ENCODE results near the gene COL15A1. TPM values are rescaled to one million over a fixed set of nuclear protein-coding genes. Genes with fewer than 3 reads are reported as not detected.

The COL15A1 gene
- total and polyA plus RNA-seq, 5 donors from 2014 or later, result 0.03 to 0.10 (median 0.06) TPM; not detected in 2

DNA sequence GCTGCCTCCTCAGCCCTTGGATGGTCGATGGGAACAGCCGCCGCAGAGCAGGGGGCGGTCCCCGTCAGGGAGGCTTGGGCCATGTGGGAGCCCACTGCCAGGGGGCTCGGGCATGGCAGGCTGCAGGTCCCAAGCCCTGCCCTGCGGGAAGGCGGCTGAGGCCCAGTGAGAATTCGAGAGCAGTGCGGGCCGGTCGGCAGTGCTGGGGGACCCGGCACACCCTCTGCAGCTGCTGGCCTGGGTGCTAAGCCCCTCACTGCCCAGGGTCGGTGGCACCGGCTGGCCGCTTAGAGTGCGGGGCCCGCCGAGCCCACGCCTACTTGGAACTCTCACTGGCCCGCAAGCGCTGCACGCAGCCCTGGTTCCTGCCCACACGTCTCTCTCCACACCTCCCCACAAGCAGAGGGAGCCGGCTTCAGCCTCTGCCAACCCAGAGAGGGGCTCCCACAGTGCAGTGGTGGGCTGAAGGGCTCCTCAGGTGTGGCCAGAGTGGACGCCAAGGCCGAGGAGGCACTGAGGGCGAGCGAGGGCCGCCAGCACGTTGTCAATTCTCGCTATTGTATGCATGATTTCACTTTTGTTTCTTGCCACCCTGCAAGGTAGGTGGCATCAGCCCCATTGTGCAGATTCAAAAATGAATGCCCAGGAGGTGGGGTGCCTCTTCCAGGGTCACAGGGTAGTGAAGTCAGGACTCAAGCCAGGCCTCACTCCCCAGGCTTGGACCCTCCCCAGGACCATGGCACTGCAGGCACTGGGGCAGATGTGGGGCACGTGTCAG, 48.6 kb downstream of the COL15A1 start:
- H3K27ac ChIP-seq (ENCODE audit: insufficient read depth, low read length, poor library complexity, severe bottlenecking), result no peak overlapping the region
- H3K4me1 ChIP-seq (ENCODE audit: control insufficient read depth, insufficient read depth, low read length, poor library complexity, severe bottlenecking), result no peaks in the 10 kb centered on the region
- Mint-ChIP-seq H3K27ac (no peak overlapping the region), H3K4me3 (no peak overlapping the region), H3K36me3 (no peaks in the 10 kb centered on the region), H3K9me3 (no peaks in the 10 kb centered on the region), H3K27me3 (no peaks in the 10 kb centered on the region), H3K4me1 (peaks cover 0 to 9% (median 2%) of the 10 kb centered on the region in 4 donors)
- no peak overlapping the region for H3K4me3 ChIP-seq (ENCODE audit: low read depth, low read length)
- no peak for ATAC-seq (ENCODE audit: low read depth in 2 of 2)
- no peaks in the 10 kb centered on the region for H3K27me3 ChIP-seq (ENCODE audit: control insufficient read depth, insufficient read depth, low read length)
- H3K9me3 ChIP-seq (ENCODE audit: control insufficient read depth in 2 of 2, low read length in 2 of 2), result no peaks in the 10 kb centered on the region
- DNase-seq, result no peak
- no peaks in the 10 kb centered on the region for H3K36me3 ChIP-seq (ENCODE audit: control insufficient read depth, insufficient read depth, low read length)

DNA sequence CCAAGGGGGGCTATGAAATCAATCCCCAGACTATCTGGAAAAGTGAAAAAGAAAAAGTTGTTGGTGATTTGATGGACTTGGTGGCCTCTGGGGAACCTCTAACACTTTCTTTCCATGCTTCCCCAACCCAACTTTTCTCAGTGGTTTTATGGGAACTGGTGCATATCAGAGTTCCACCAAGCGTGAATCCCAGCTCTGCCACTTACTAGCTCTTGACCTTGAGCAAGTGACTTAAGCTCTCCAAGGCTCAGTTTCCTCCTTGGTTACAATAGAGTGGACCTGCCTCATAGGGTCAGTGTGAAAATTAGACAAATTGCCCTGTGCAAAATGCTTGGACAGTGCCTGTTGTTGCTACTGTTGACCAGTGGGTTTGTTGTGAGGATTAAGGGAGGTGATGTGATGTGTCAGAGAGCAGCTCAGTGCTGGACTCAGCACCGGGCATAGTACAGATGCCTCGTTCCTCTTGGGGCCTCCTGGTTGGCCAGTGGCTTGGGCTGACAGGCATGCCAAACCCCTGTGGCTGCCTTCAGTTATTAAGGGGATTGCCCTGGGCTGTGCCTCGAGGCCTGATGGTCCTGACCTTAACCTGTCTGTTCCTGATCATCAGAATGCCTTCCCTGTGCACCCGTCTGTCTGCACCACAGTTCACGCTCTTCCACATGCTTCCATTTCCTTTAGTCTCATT, 49.3 kb downstream of the COL15A1 start:
- Mint-ChIP-seq H3K4me1 (peaks cover 0 to 9% (median 2%) of the 10 kb centered on the region in 4 donors), H3K36me3 (no peaks in the 10 kb centered on the region), H3K27ac (peak overlapping the region in 1 of 3 donors; percentile 60), H3K9me3 (no peaks in the 10 kb centered on the region), H3K27me3 (peaks cover 2% of the 10 kb centered on the region), H3K4me3 (no peak overlapping the region)
- ATAC-seq (ENCODE audit: low read depth in 2 of 2) (peak in 1 of 2 donors; percentile 11), DNase-seq (no peak)
- Histone ChIP-seq H3K4me1 (ENCODE audit: control insufficient read depth, insufficient read depth, low read length, poor library complexity, severe bottlenecking) (no peaks in the 10 kb centered on the region), H3K27me3 (ENCODE audit: control insufficient read depth, insufficient read depth, low read length) (no peaks in the 10 kb centered on the region), H3K4me3 (ENCODE audit: low read depth, low read length) (no peak overlapping the region), H3K36me3 (ENCODE audit: control insufficient read depth, insufficient read depth, low read length) (no peaks in the 10 kb centered on the region), H3K27ac (ENCODE audit: insufficient read depth, low read length, poor library complexity, severe bottlenecking) (no peak overlapping the region), H3K9me3 (ENCODE audit: control insufficient read depth in 2 of 2, low read length in 2 of 2) (no peaks in the 10 kb centered on the region)

DNA sequence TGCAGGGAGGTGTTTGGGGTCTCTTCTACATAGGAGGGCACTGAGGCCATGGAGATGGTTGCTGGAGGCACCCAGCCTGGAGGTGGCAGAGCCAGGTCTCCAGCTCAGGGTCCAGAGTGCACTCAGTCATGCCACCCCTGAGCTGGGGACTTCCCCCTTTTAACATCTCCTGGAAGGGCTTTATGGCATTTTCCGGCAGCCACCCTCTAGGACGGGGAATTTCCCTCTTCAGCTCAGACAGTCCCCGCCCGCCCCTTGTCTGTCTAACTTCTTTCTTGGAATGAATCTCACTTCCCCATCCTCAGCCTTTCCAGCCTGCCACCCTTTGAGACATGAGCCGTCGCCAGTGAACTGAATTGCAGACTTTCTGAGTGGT, 49.9 kb downstream of the COL15A1 start:
- Histone ChIP-seq H3K4me3 (ENCODE audit: low read depth, low read length) (no peak overlapping the region), H3K9me3 (ENCODE audit: control insufficient read depth in 2 of 2, low read length in 2 of 2) (no peaks in the 10 kb centered on the region), H3K27me3 (ENCODE audit: control insufficient read depth, insufficient read depth, low read length) (no peaks in the 10 kb centered on the region), H3K27ac (ENCODE audit: insufficient read depth, low read length, poor library complexity, severe bottlenecking) (no peak overlapping the region), H3K4me1 (ENCODE audit: control insufficient read depth, insufficient read depth, low read length, poor library complexity, severe bottlenecking) (no peaks in the 10 kb centered on the region), H3K36me3 (ENCODE audit: control insufficient read depth, insufficient read depth, low read length) (no peaks in the 10 kb centered on the region)
- H3K27me3 Mint-ChIP-seq, result peaks cover 6% of the 10 kb centered on the region
- peak in 1 of 3 donors; percentile 30 for DNase-seq
- no peaks in the 10 kb centered on the region for H3K9me3 Mint-ChIP-seq
- no peaks in the 10 kb centered on the region for H3K36me3 Mint-ChIP-seq
- ATAC-seq (ENCODE audit: low read depth in 2 of 2), result peak; percentile 50 to 56
- peak overlapping the region; percentile 29 to 60 (median 60) for H3K27ac Mint-ChIP-seq
- H3K4me3 Mint-ChIP-seq, result no peak overlapping the region
- H3K4me1 Mint-ChIP-seq, result peaks cover 0 to 9% (median 2%) of the 10 kb centered on the region in 4 donors

DNA sequence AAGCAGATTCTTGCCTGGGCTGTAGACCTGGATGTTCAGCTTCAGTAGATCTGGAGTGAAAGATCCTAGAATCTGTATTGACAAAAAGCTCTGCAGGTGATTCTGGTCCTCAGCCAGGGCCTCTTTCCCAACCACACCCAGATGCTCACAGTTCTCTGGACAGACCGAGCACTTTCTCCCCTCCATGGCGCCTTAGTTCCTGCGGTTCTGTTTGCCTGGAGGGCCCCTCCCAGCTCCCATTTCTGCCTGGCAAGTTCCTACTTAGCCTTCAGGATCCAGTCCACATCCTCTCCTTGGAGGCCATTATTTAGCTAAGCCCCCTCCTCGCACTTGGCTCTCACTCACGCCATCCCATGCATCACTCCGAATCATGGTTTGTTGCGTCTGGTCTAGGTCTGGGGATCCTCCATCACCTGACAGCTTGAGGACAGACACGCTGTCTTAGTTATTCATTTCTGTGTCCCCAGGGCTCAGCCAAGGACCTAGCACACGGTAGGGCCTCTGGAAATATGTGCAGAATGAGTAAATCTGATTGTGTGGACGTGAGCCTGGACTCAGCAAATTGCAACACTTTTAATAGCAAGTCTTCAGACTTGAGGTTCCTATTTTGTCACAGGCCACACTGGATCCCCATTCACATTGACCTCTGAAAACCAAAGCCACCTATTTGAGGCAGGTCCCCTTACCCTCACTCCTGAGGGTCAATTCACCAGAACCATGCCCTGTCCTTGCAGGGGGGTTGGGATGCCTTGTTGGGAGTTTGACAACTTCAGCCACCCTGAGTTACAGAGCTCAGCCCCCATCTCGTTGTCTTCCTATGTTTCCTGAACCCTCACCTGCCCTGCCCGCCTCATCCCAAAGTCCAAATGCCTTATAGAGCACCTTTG, 50.7 kb downstream of the COL15A1 start:
- no peak overlapping the region for H3K27ac Mint-ChIP-seq
- H3K27ac ChIP-seq (ENCODE audit: insufficient read depth, low read length, poor library complexity, severe bottlenecking), result no peak overlapping the region
- peaks cover 6% of the 10 kb centered on the region for H3K27me3 Mint-ChIP-seq
- no peaks in the 10 kb centered on the region for H3K27me3 ChIP-seq (ENCODE audit: control insufficient read depth, insufficient read depth, low read length)
- H3K9me3 Mint-ChIP-seq, result no peaks in the 10 kb centered on the region
- no peaks in the 10 kb centered on the region for H3K36me3 Mint-ChIP-seq
- no peaks in the 10 kb centered on the region for H3K36me3 ChIP-seq (ENCODE audit: control insufficient read depth, insufficient read depth, low read length)
- DNase-seq, result no peak
- no peaks in the 10 kb centered on the region for H3K9me3 ChIP-seq (ENCODE audit: control insufficient read depth in 2 of 2, low read length in 2 of 2)
- no peaks in the 10 kb centered on the region for H3K4me1 ChIP-seq (ENCODE audit: control insufficient read depth, insufficient read depth, low read length, poor library complexity, severe bottlenecking)
- peaks cover 0 to 9% (median 2%) of the 10 kb centered on the region in 4 donors for H3K4me1 Mint-ChIP-seq
- ATAC-seq (ENCODE audit: low read depth in 2 of 2), result no peak
- no peak overlapping the region for H3K4me3 Mint-ChIP-seq
- H3K4me3 ChIP-seq (ENCODE audit: low read depth, low read length), result no peak overlapping the region

DNA sequence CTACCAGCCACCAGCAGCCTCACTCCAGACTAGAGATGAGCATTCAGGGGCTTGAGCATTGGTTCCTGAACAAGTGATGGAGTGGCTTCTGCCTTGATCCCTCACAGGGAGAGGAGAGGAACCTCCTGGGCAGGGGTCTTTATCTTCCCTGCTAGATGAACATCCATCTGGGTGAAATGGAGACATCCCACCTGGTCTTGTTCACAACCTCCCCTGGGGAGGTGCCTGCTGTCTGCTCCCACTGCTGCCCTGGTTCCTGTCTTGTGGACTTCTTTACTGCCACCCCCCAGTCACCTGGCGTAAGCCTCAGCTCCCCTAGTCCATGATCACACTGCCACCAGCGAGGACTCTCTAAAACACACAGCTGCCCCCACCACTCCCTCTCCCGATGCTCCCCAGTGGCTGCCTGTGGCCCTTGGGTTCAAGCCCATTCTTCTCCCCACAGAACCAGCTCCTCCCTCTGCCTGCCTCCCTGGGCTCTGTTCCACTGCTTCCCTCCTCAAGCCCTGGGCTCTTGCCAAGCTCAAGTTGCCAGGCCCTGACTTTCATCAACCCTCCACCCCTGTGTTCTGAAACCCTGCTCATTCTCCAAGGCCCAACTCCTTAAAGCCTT, 51.5 kb downstream of the COL15A1 start:
- Histone ChIP-seq H3K27ac (ENCODE audit: insufficient read depth, low read length, poor library complexity, severe bottlenecking) (no peak overlapping the region), H3K4me3 (ENCODE audit: low read depth, low read length) (no peak overlapping the region), H3K4me1 (ENCODE audit: control insufficient read depth, insufficient read depth, low read length, poor library complexity, severe bottlenecking) (no peaks in the 10 kb centered on the region), H3K27me3 (ENCODE audit: control insufficient read depth, insufficient read depth, low read length) (no peaks in the 10 kb centered on the region), H3K9me3 (ENCODE audit: control insufficient read depth in 2 of 2, low read length in 2 of 2) (no peaks in the 10 kb centered on the region), H3K36me3 (ENCODE audit: control insufficient read depth, insufficient read depth, low read length) (no peaks in the 10 kb centered on the region)
- Mint-ChIP-seq H3K36me3 (no peaks in the 10 kb centered on the region), H3K4me3 (no peak overlapping the region), H3K27ac (peak overlapping the region in 1 of 3 donors; percentile 56), H3K9me3 (no peaks in the 10 kb centered on the region), H3K4me1 (peaks cover 0 to 9% (median 2%) of the 10 kb centered on the region in 4 donors), H3K27me3 (peaks cover 6% of the 10 kb centered on the region)
- DNase-seq, result no peak
- ATAC-seq (ENCODE audit: low read depth in 2 of 2), result no peak

DNA sequence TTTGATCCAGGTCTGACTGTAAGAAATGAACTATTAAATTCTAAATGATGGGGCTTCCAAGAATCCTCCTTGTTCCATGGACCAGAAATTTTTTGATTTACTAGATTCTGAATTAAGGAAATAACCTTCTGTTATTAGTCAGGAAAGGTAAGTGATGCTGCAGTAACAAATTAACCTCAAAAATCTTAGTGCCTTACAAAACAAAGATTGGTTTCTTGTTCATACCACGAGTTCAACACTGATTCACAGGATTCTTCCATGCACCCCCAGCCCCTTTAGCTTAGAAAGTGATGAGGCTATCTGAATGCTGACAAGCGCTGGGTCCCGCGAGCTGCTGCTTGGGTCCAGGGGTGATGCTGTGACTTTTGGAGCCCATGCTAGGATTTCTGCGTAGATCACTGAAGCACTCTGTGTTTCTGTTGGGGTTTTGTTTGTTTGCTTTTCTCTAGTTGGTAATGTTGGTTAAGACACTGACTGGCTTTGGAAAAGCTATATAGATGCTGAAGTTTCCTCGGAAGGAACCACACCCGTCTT, 52.3 kb downstream of the COL15A1 start:
- H3K4me3 ChIP-seq (ENCODE audit: low read depth, low read length), result no peak overlapping the region
- H3K27me3 Mint-ChIP-seq, result peaks cover 6% of the 10 kb centered on the region
- no peaks in the 10 kb centered on the region for H3K9me3 Mint-ChIP-seq
- no peak overlapping the region for H3K27ac Mint-ChIP-seq
- peaks cover 6% of the 10 kb centered on the region for H3K4me1 ChIP-seq (ENCODE audit: control insufficient read depth, insufficient read depth, low read length, poor library complexity, severe bottlenecking)
- H3K27ac ChIP-seq (ENCODE audit: insufficient read depth, low read length, poor library complexity, severe bottlenecking), result no peak overlapping the region
- H3K4me1 Mint-ChIP-seq, result peaks cover 6 to 18% (median 9%) of the 10 kb centered on the region in 4 donors
- no peaks in the 10 kb centered on the region for H3K27me3 ChIP-seq (ENCODE audit: control insufficient read depth, insufficient read depth, low read length)
- H3K36me3 Mint-ChIP-seq, result no peaks in the 10 kb centered on the region
- no peaks in the 10 kb centered on the region for H3K36me3 ChIP-seq (ENCODE audit: control insufficient read depth, insufficient read depth, low read length)
- ATAC-seq (ENCODE audit: low read depth in 2 of 2) (no peak), DNase-seq (no peak)
- H3K4me3 Mint-ChIP-seq, result no peak overlapping the region
- H3K9me3 ChIP-seq (ENCODE audit: control insufficient read depth in 2 of 2, low read length in 2 of 2), result no peaks in the 10 kb centered on the region

DNA sequence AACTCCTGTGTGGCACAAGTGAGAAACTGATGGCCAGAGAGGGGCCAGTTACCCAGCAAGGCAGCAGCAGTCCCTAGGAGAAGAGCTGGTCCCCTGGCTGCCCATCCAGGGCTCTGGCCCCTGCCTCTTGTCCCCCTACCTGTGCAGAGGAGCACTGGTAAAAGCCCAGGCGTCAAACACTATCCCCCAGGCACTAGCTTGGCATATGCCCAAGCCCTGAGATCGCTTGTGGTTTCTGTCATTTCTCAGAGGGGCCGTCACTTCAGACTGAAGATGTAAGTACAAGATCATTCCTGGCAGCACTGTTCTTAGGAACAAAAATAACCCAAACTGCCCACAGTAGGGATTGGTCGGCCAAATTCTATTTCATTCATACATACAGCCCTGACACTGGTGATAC, 53.9 kb downstream of the COL15A1 start:
- no peaks in the 10 kb centered on the region for H3K27me3 ChIP-seq (ENCODE audit: control insufficient read depth, insufficient read depth, low read length)
- H3K36me3 ChIP-seq (ENCODE audit: control insufficient read depth, insufficient read depth, low read length), result no peaks in the 10 kb centered on the region
- no peak overlapping the region for H3K27ac Mint-ChIP-seq
- peaks cover 6 to 25% (median 15%) of the 10 kb centered on the region in 4 donors for H3K4me1 Mint-ChIP-seq
- peaks cover 8% of the 10 kb centered on the region for H3K4me1 ChIP-seq (ENCODE audit: control insufficient read depth, insufficient read depth, low read length, poor library complexity, severe bottlenecking)
- no peak overlapping the region for H3K4me3 ChIP-seq (ENCODE audit: low read depth, low read length)
- no peaks in the 10 kb centered on the region for H3K9me3 ChIP-seq (ENCODE audit: control insufficient read depth in 2 of 2, low read length in 2 of 2)
- peaks cover 6% of the 10 kb centered on the region for H3K27me3 Mint-ChIP-seq
- no peak overlapping the region for H3K27ac ChIP-seq (ENCODE audit: insufficient read depth, low read length, poor library complexity, severe bottlenecking)
- no peaks in the 10 kb centered on the region for H3K36me3 Mint-ChIP-seq
- H3K9me3 Mint-ChIP-seq, result no peaks in the 10 kb centered on the region
- no peak overlapping the region for H3K4me3 Mint-ChIP-seq
- DNase-seq (no peak), ATAC-seq (ENCODE audit: low read depth in 2 of 2) (no peak)

Data from CD4-positive, CD25-positive, alpha-beta regulatory T cell (primary cell).